CD4-positive, alpha-beta T cell (primary cell): ENCODE measurements around the gene CGREF1. TPM values are rescaled to one million over a fixed set of nuclear protein-coding genes. Genes with fewer than 3 reads are reported as not detected.

Experiments
- ATAC-seq: fragments of 200-7000 bp; cut with Tn5 transposase; one replicate; pipeline ENCODE4 v1.10.0; 2022; ENCODE audit warnings: mild to moderate bottlenecking; ENCODE audit not compliant: poor library complexity
- CTCF ChIA-PET: fragments of 350-600 bp; sonication (Branson Sonifier 250); formaldehyde crosslinking; loops from one replicate; lab custom pipeline; 2021; ENCODE audit warnings: antibody characterized with exemption, inconsistent platforms; lab: Charles Lee
- POLR2A ChIA-PET: fragments of 350-600 bp; sonication (Branson Sonifier 250); formaldehyde crosslinking; loops from one replicate; lab custom pipeline; 2021; ENCODE audit warnings: antibody characterized with exemption, inconsistent platforms; lab: Charles Lee
- DNase-seq, 14 experiments: peaks; one replicate each; pipeline ENCODE4 v3.0.0-alpha.2; 2013 to 2020; ENCODE audit warnings: mixed read lengths in 2 of 14
- H3K27ac ChIP-seq, 2 donors: one replicate each; pipeline versions ENCODE4 v1.5.1 to v1.7.0; 2013; ENCODE audit warnings: low read length in 2 of 2, low read depth in 1 of 2, mild to moderate bottlenecking in 1 of 2
- H3K27me3 ChIP-seq, 2 experiments: 1 replicate in 1 of 2; 2 replicates in 1 of 2; pipeline versions ENCODE4 v1.6.1 to v1.7.0; 2013; ENCODE audit warnings: low read length in 2 of 2, control low read depth in 1 of 2, mild to moderate bottlenecking in 1 of 2, moderate library complexity in 1 of 2; ENCODE audit not compliant: insufficient read depth in 2 of 2, control insufficient read depth in 1 of 2
- H3K36me3 ChIP-seq: one replicate; pipeline ENCODE4 v1.6.1; 2013; ENCODE audit warnings: low read length, control low read depth; ENCODE audit not compliant: insufficient read depth
- H3K4me1 ChIP-seq: one replicate; pipeline ENCODE4 v1.6.1; 2013; ENCODE audit warnings: low read length, control low read depth; ENCODE audit not compliant: insufficient read depth
- H3K4me3 ChIP-seq: one replicate; pipeline ENCODE4 v1.5.1; 2013; ENCODE audit warnings: mild to moderate bottlenecking, low read length, moderate library complexity
- H3K9me3 ChIP-seq, 2 experiments: 1 replicate in 1 of 2; 2 replicates in 1 of 2; pipeline versions ENCODE4 v1.6.1 to v1.7.0; 2013; ENCODE audit warnings: low read length in 2 of 2, mild to moderate bottlenecking in 2 of 2, control low read depth in 1 of 2, moderate library complexity in 1 of 2; ENCODE audit not compliant: control insufficient read depth in 1 of 2, insufficient read depth in 1 of 2
- H3K27ac Mint-ChIP-seq: one replicate; pipeline ENCODE4 v1.8.0; 2020; ENCODE audit warnings: mixed read lengths
- H3K27me3 Mint-ChIP-seq: one replicate; pipeline ENCODE4 v1.8.0; 2021; ENCODE audit warnings: mixed read lengths
- H3K36me3 Mint-ChIP-seq: one replicate; pipeline ENCODE4 v1.8.0; 2021; ENCODE audit warnings: low read depth, mixed read lengths
- H3K4me1 Mint-ChIP-seq: one replicate; pipeline ENCODE4 v1.8.0; 2021; ENCODE audit warnings: low read depth, mixed read lengths
- H3K4me3 Mint-ChIP-seq: one replicate; pipeline ENCODE4 v1.8.0; 2020; ENCODE audit warnings: mild to moderate bottlenecking, mixed read lengths
- H3K9me3 Mint-ChIP-seq: one replicate; pipeline ENCODE4 v1.8.0; 2020; ENCODE audit warnings: mixed read lengths
- CTCF ChIP-seq: fragments of 200-600 bp; IDR thresholded peaks from one replicate; pipeline ENCODE4 v1.8.0; 2022; ENCODE audit warnings: antibody characterized with exemption, mild to moderate bottlenecking
- intact Hi-C, 2 experiments: fragments of 100-400 bp; cut with DNase I in 1 of 2; cut with micrococcal nuclease in 1 of 2; formaldehyde crosslinking; loops; one replicate each; pipeline versions ENCODE4 v1.15.1 to v1.9.0; 2023 to 2025; cut with DNase I, micrococcal nuclease
- total RNA-seq, 174 experiments: library from RNA in 2 of 174; stranded (reverse) in 2 of 174; gene quantifications; one replicate each; pipeline ENCODE4 v1.2.3 and lab custom pipeline; 2021 to 2026

CGREF1 gene
- total RNA-seq, 2 experiments from 2014 or later = not detected

GRCh38 chr2:27082773-27083409, 36.0 kb downstream of the CGREF1 start:
- H3K4me1 Mint-ChIP-seq = peaks cover 34% of the 10 kb centered on the region
- H3K36me3 Mint-ChIP-seq = no peaks in the 10 kb centered on the region
- intact Hi-C loops = no loop called here
- no peak for TF ChIP-seq CTCF
- no peak for ATAC-seq
- Histone ChIP-seq H3K9me3 (no peaks in the 10 kb centered on the region), H3K27ac (no peak overlapping the region), H3K36me3 (no peaks in the 10 kb centered on the region), H3K4me3 (no peak overlapping the region), H3K4me1 (peaks cover 49% of the 10 kb centered on the region), H3K27me3 (no peaks in the 10 kb centered on the region)
- no peak overlapping the region for H3K4me3 Mint-ChIP-seq
- no peak overlapping the region for H3K27ac Mint-ChIP-seq
- ChIA-PET CTCF (no interaction called here), POLR2A (interaction anchor here (2.0 to 10.2 kb wide), 5 partner anchors 8 to 129 kb away, joined by 5 to 161 read pairs (median 11); partner anchors contain the start of genes ABHD1, AGBL5, ATRAID and OST4)
- H3K27me3 Mint-ChIP-seq = no peaks in the 10 kb centered on the region
- H3K9me3 Mint-ChIP-seq = no peaks in the 10 kb centered on the region
- DNase-seq = no peak

GRCh38 chr2:27081984-27082772, 36.8 kb downstream of the CGREF1 start:
- Mint-ChIP-seq H3K4me3 (no peak overlapping the region), H3K27me3 (no peaks in the 10 kb centered on the region), H3K27ac (peak overlapping the region; percentile 88), H3K4me1 (peaks cover 33% of the 10 kb centered on the region), H3K36me3 (no peaks in the 10 kb centered on the region), H3K9me3 (no peaks in the 10 kb centered on the region)
- ChIA-PET CTCF (interaction anchor here (0.9 to 1.4 kb wide), 3 partner anchors 11 to 42 kb away, joined by 3 to 9 read pairs (median 5); partner anchors contain the start of genes ABHD1 and OST4), POLR2A (interaction anchor here (2.0 to 10.2 kb wide), 5 partner anchors 9 to 129 kb away, joined by 5 to 161 read pairs (median 11); partner anchors contain the start of genes ABHD1, AGBL5, ATRAID and OST4)
- intact Hi-C loops = loop anchor here (2.0 kb wide), 3 partner anchors 31 to 131 kb away; partner anchors contain the start of genes AGBL5 (in 1 of the 2), ATRAID (in 1 of the 2), SLC5A6 (in 1 of the 2) and TMEM214 (in 1 of the 2)
- Histone ChIP-seq H3K4me3 (no peak overlapping the region), H3K27ac (peak overlapping the region; percentile 60 to 75), H3K27me3 (no peaks in the 10 kb centered on the region), H3K4me1 (peaks cover 45% of the 10 kb centered on the region), H3K36me3 (no peaks in the 10 kb centered on the region), H3K9me3 (no peaks in the 10 kb centered on the region)
- ATAC-seq = no peak
- no peak for DNase-seq
- TF ChIP-seq CTCF = no peak

- DNase-seq (no peak), ATAC-seq (no peak)
- CTCF ChIA-PET = interaction anchor here (1.0 to 1.2 kb wide), 4 partner anchors 30 to 199 kb away, joined by 4 to 10 read pairs (median 4); partner anchors contain the start of genes ABHD1 and AGBL5
- intact Hi-C loops = loop anchor here (1.0 to 2.0 kb wide), 4 partner anchors 8 to 132 kb away; partner anchors contain the start of genes AGBL5 (in 1 of the 2), ATRAID (in 1 of the 2), SLC5A6 (in 1 of the 2) and TMEM214 (in 1 of the 2)
- no peaks in the 10 kb centered on the region for H3K27me3 ChIP-seq
- no peaks in the 10 kb centered on the region for H3K36me3 ChIP-seq
- H3K4me3 ChIP-seq = no peak overlapping the region
- Mint-ChIP-seq H3K27ac (peak overlapping the region; percentile 88), H3K9me3 (no peaks in the 10 kb centered on the region), H3K4me1 (peaks cover 46% of the 10 kb centered on the region), H3K36me3 (no peaks in the 10 kb centered on the region), H3K27me3 (no peaks in the 10 kb centered on the region), H3K4me3 (no peak overlapping the region)
- no peak for TF ChIP-seq CTCF
- H3K4me1 ChIP-seq = peaks cover 42% of the 10 kb centered on the region
- POLR2A ChIA-PET = interaction anchor here (0.6 to 10.2 kb wide), 7 partner anchors 10 to 259 kb away, joined by 4 to 161 read pairs (median 6); partner anchors contain the start of genes ABHD1, AGBL5, ATRAID and OST4
- H3K27ac ChIP-seq = peak overlapping the region; percentile 33 to 60
- H3K9me3 ChIP-seq = no peaks in the 10 kb centered on the region
Measured at GRCh38 chr2:27080603-27080936, 38.4 kb downstream of the CGREF1 start.
